ENCODE results near the gene PSD2.

Gene PSD2

GRCh38 chr5:139763930-139764791 is 31.4 kb upstream of the PSD2 start:
- no peak for DNase-seq

- DNase-seq = no peak
Observed at GRCh38 chr5:139764886-139765408, 30.7 kb upstream of the PSD2 start.

- DNase-seq = peak; percentile 46 to 58
Observed at GRCh38 chr5:139765409-139766217, 30.0 kb upstream of the PSD2 start.

GRCh38 chr5:139767960-139768359 is 27.6 kb upstream of the PSD2 start:
- DNase-seq = no peak

GRCh38 chr5:139768807-139769465 is 26.7 kb upstream of the PSD2 start:
- no peak for DNase-seq

GRCh38 chr5:139769477-139769876 is 26.1 kb upstream of the PSD2 start:
- no peak for DNase-seq

GRCh38 chr5:139770722-139771121 is 24.9 kb upstream of the PSD2 start:
- DNase-seq = no peak

GRCh38 chr5:139772089-139772791 is 23.4 kb upstream of the PSD2 start:
- DNase-seq = no peak

GRCh38 chr5:139772927-139773690 is 22.5 kb upstream of the PSD2 start:
- DNase-seq = no peak

- peak; percentile 28 to 34 for DNase-seq
Observed at GRCh38 chr5:139774980-139775661, 20.5 kb upstream of the PSD2 start.

GRCh38 chr5:139775872-139776271 is 19.7 kb upstream of the PSD2 start:
- DNase-seq = no peak

GRCh38 chr5:139776861-139777260 is 18.7 kb upstream of the PSD2 start:
- no peak for DNase-seq

- DNase-seq = no peak
Observed at GRCh38 chr5:139783436-139783965, 12.1 kb upstream of the PSD2 start.

- no peak for DNase-seq
Observed at GRCh38 chr5:139784488-139784887, 11.1 kb upstream of the PSD2 start.

- no peak for DNase-seq
Observed at GRCh38 chr5:139787257-139787567, 8.4 kb upstream of the PSD2 start.

GRCh38 chr5:139787568-139788293 is 7.9 kb upstream of the PSD2 start:
- peak; percentile 39 to 49 for DNase-seq

GRCh38 chr5:139788294-139788910 is 7.2 kb upstream of the PSD2 start:
- DNase-seq = no peak

GRCh38 chr5:139789116-139789844 is 6.3 kb upstream of the PSD2 start:
- DNase-seq = no peak

- DNase-seq = no peak
Observed at GRCh38 chr5:139789845-139790189, 5.8 kb upstream of the PSD2 start.

Measured in AML-193 (cell line).